Smooth muscle cell (in vitro differentiated cells): ENCODE data around the gene SLC4A11. TPM values are rescaled to one million over a fixed set of nuclear protein-coding genes. Genes with fewer than 3 reads are reported as not detected.

Experiments
- DNase-seq: peaks from one replicate; lab custom pipeline; 2025; ENCODE audit not compliant: unreplicated experiment; lab: John Stamatoyannopoulos, UW
- H2AFZ ChIP-seq: fragments of 200-600 bp; sonication (generic); 2 replicates; pipeline ENCODE4 v1.6.0; 2016; ENCODE audit warnings: antibody characterized with exemption, low read depth, mild to moderate bottlenecking
- H3F3A ChIP-seq: fragments of 200-600 bp; sonication (generic); 2 replicates; pipeline ENCODE4 v1.6.0; 2017; ENCODE audit warnings: antibody characterized with exemption, low read depth
- H3K27ac ChIP-seq: fragments of 200-600 bp; sonication (generic); 2 replicates; pipeline ENCODE4 v1.5.1; 2016; ENCODE audit warnings: low read depth, mild to moderate bottlenecking
- H3K27me3 ChIP-seq: fragments of 200-600 bp; sonication (generic); 2 replicates; pipeline ENCODE4 v1.6.1; 2016; ENCODE audit warnings: low read depth, mild to moderate bottlenecking
- H3K36me3 ChIP-seq: fragments of 200-600 bp; sonication (generic); 2 replicates; pipeline ENCODE4 v1.5.1; 2016; ENCODE audit warnings: low read depth
- H3K4me1 ChIP-seq: fragments of 200-600 bp; sonication (generic); 2 replicates; pipeline ENCODE4 v1.5.1; 2016; ENCODE audit warnings: low read depth
- H3K4me2 ChIP-seq: fragments of 200-600 bp; sonication (generic); 2 replicates; pipeline ENCODE4 v1.6.0; 2016; ENCODE audit warnings: mild to moderate bottlenecking
- H3K4me3 ChIP-seq: fragments of 200-600 bp; sonication (generic); 2 replicates; pipeline ENCODE4 v1.5.1; 2016; ENCODE audit warnings: mild to moderate bottlenecking
- H3K79me2 ChIP-seq: fragments of 200-600 bp; sonication (generic); 2 replicates; pipeline ENCODE4 v1.6.0; 2016; ENCODE audit warnings: low read depth, mild to moderate bottlenecking
- H3K9ac ChIP-seq: fragments of 200-600 bp; sonication (generic); 2 replicates; pipeline ENCODE4 v1.6.0; 2016; ENCODE audit warnings: low read depth
- H3K9me3 ChIP-seq: fragments of 200-600 bp; sonication (generic); replicated peaks from 2 replicates; pipeline ENCODE4 v1.5.1; 2016; ENCODE audit warnings: low read depth
- H4K20me1 ChIP-seq: fragments of 200-600 bp; sonication (generic); 2 replicates; pipeline ENCODE4 v1.6.0; 2016; ENCODE audit warnings: low read depth
- CTCF ChIP-seq: fragments of 200-600 bp; sonication (generic); IDR thresholded peaks from 2 replicates; pipeline ENCODE4 v1.5.1; 2017; ENCODE audit warnings: borderline replicate concordance, mild to moderate bottlenecking, antibody characterized with exemption; ENCODE audit not compliant: insufficient read depth, poor library complexity, severe bottlenecking
- WGBS: methylation state at CpG from one replicate; pipeline ENCODE4 v1.1.7; 2016; ENCODE audit warnings: low lambda C conversion rate; 5-methylcytosine and 5-hydroxymethylcytosine counted together
- polyA plus RNA-seq: library from polyadenylated mRNA; unstranded; fragments of >200 nt; fragmentation: Nextera tagmentation; extraction: Ambion mirVana; gene quantifications from 2 replicates; pipeline ENCODE4 v1.2.1, GENCODE V29; 2016
- total RNA-seq: library from RNA; depleted of rRNA; stranded (reverse); fragments of >200 nt; gene quantifications from 2 replicates; pipeline ENCODE4 v1.2.3, GENCODE V29; 2014

Gene SLC4A11
- total and polyA plus RNA-seq, 2 experiments from 2014 or later: 0.27 to 1.5 TPM

- no peak overlapping the region for H2AFZ ChIP-seq
- H3K36me3 ChIP-seq: peaks cover 10% of the 10 kb centered on the region
- H3K4me2 ChIP-seq: peak overlapping the region; percentile 90
- no peaks in the 10 kb centered on the region for H3K27me3 ChIP-seq
- no peak overlapping the region for H3K27ac ChIP-seq
- no peak for TF ChIP-seq CTCF
- no peak for DNase-seq
- H3F3A ChIP-seq: no peaks in the 10 kb centered on the region
- no peaks in the 10 kb centered on the region for H3K9me3 ChIP-seq
- H3K4me3 ChIP-seq: peak overlapping the region; percentile 86
- no peaks in the 10 kb centered on the region for H3K4me1 ChIP-seq
- 67% methylated on average over 9 of the region's 9 CpGs for WGBS
- peaks cover 4% of the 10 kb centered on the region for H3K79me2 ChIP-seq
- H4K20me1 ChIP-seq: no peaks in the 10 kb centered on the region
- no peak overlapping the region for H3K9ac ChIP-seq
Measured at GRCh38 chr20:3202965-3203314, 36.0 kb downstream of the SLC4A11 start.

GRCh38 chr20:3199976-3200755 is 38.8 kb downstream of the SLC4A11 start:
- Histone ChIP-seq H3F3A (no peaks in the 10 kb centered on the region), H4K20me1 (no peaks in the 10 kb centered on the region), H3K4me1 (no peaks in the 10 kb centered on the region), H3K27ac (no peak overlapping the region), H3K9ac (no peak overlapping the region), H3K36me3 (peaks cover 10% of the 10 kb centered on the region), H3K9me3 (no peaks in the 10 kb centered on the region), H3K79me2 (peaks cover 4% of the 10 kb centered on the region), H3K27me3 (no peaks in the 10 kb centered on the region), H3K4me3 (no peak overlapping the region), H3K4me2 (no peak overlapping the region), H2AFZ (no peak overlapping the region)
- WGBS: 97% methylated on average over 27 of the region's 27 CpGs
- TF ChIP-seq CTCF: no peak
- no peak for DNase-seq

DNA sequence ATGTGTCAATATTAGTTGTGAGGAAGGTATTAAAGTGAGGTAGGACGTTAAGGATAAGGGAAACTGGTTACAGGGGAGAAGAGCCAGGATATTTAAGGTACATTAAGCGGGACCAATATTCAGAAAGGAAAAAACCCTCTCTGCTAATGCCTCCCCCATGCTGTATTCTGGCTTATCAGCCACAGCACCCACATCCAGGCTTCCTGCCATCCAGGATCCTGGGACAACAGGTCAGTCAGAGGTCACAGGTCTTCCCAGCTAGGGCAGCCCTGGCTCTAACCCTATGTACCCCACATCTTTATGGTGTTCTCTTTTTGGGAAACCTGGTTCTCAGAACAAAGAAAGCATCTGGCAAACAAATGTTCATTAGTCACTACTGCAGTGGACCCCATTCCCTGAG is 39.8 kb downstream of the SLC4A11 start:
- no peak for DNase-seq
- H3K27ac ChIP-seq: no peak overlapping the region
- no peaks in the 10 kb centered on the region for H3F3A ChIP-seq
- H3K9me3 ChIP-seq: no peaks in the 10 kb centered on the region
- no peaks in the 10 kb centered on the region for H3K27me3 ChIP-seq
- 84% methylated on average over 2 of the region's 2 CpGs for WGBS
- H3K9ac ChIP-seq: no peak overlapping the region
- H3K4me3 ChIP-seq: no peak overlapping the region
- no peak overlapping the region for H2AFZ ChIP-seq
- H3K79me2 ChIP-seq: peaks cover 4% of the 10 kb centered on the region
- no peak for TF ChIP-seq CTCF
- no peaks in the 10 kb centered on the region for H4K20me1 ChIP-seq
- H3K4me1 ChIP-seq: no peaks in the 10 kb centered on the region
- H3K36me3 ChIP-seq: peaks cover 10% of the 10 kb centered on the region
- H3K4me2 ChIP-seq: no peak overlapping the region
